Measurements from ENCODE around the gene JAZF1. TPM values are rescaled to one million over a fixed set of nuclear protein-coding genes. Genes with fewer than 3 reads are reported as not detected.
"Not testable (repeated sequence)": the region's sequence is repeated elsewhere in the genome, so short reads cannot be mapped to it uniquely, and the experiment has no call there.

The JAZF1 gene
- total and polyA plus RNA-seq, 2 of the 4 experiments (the other 2 are of a cell fraction) = 8.4 to 10.5 TPM

- H3K9ac ChIP-seq (ENCODE audit: low read depth, low read length) = no peak overlapping the region
- H3K27ac ChIP-seq (ENCODE audit: insufficient read depth, low read length) = no peak overlapping the region
- H2BK20ac ChIP-seq (ENCODE audit: low read depth, low read length) = no peak overlapping the region
- POLR2A ChIA-PET (ENCODE audit: unreplicated experiment) = no interaction called here
- no peak overlapping the region for H2AFZ ChIP-seq (replicated peaks; ENCODE audit: low read length, poor library complexity)
- ATAC-seq (ENCODE audit: low read depth) (no peak), DNase-seq (no peak)
- intact Hi-C loops (cut with micrococcal nuclease) = no loop called here
- no peak overlapping the region for H3K18ac ChIP-seq (ENCODE audit: low read depth, low read length)
- H3K56ac ChIP-seq (ENCODE audit: extremely low read depth, insufficient read depth, low read length) = no peak overlapping the region
- H2BK5ac ChIP-seq (ENCODE audit: low read depth, low read length, poor library complexity, severe bottlenecking) = no peak overlapping the region
- CTCF ChIA-PET = no interaction called here
- H3K36me3 ChIP-seq (ENCODE audit: control insufficient read depth, insufficient read depth, low read length) = 0 out of 2 replicates have a peak, but pooled peaks cover 2% of the 10 kb centered on the region
- H4K91ac ChIP-seq (ENCODE audit: insufficient read depth, low read depth, low read length) = no peak overlapping the region
- no peak overlapping the region for H2AK9ac ChIP-seq (replicated peaks; ENCODE audit: low read depth, low read length, poor library complexity)
- H3K27me3 ChIP-seq (ENCODE audit: control insufficient read depth, insufficient read depth, low read length) = no peaks in the 10 kb centered on the region
- H3K4me3 ChIP-seq (ENCODE audit: insufficient read depth, low read depth, low read length) = no peak overlapping the region
- no peak overlapping the region for H2BK120ac ChIP-seq (ENCODE audit: low read depth, low read length)
- peaks cover 20% of the 10 kb centered on the region; the same call in 1 of the 2 replicates for H4K20me1 ChIP-seq (ENCODE audit: insufficient read depth, low read length)
- H3K4me2 ChIP-seq (ENCODE audit: low read depth, low read length) = no peak overlapping the region
- no peaks in the 10 kb centered on the region for H3K9me3 ChIP-seq (ENCODE audit: control insufficient read depth, insufficient read depth, low read length)
- H2BK15ac ChIP-seq (ENCODE audit: low read depth, low read length) = no peak overlapping the region
- TF ChIP-seq MAFK (IDR thresholded peaks at IDR 0.05; ENCODE audit: low read depth, low read length) (peak; percentile 39), BHLHE40 (IDR thresholded peaks at IDR 0.05; ENCODE audit: low read depth, low read length) (no peak)
- WGBS, 2 experiments (ENCODE audit: extremely low coverage in 2 of 2, insufficient read length in 1 of 2) = no CpG with 5 or more reads among the region's 4 CpGs
- no peak overlapping the region for H4K5ac ChIP-seq (ENCODE audit: low read depth, low read length)
- H4K8ac ChIP-seq (ENCODE audit: low read depth in 2 of 2, low read length in 2 of 2) = no peak overlapping the region
- no TSS peak for BruUV-seq (replicated peaks)
- H3K4me1 ChIP-seq (ENCODE audit: control insufficient read depth, insufficient read depth, low read length) = peaks cover 13% of the 10 kb centered on the region
- H3K79me1 ChIP-seq (ENCODE audit: low read depth in 1 of 2, low read length in 2 of 2) = peaks cover 13 to 52% of the 10 kb centered on the region in 2 experiments
- dilution Hi-C loops (cut with HindIII; ENCODE audit: low sequenced_read_pairs, unreplicated experiment) = no loop called here
- in situ Hi-C loops (cut with MboI; ENCODE audit: low sequenced_read_pairs) = loop anchor here (25.0 kb wide), 1 partner anchor 228 kb away; no protein-coding TSS in a partner anchor
- H3K23ac ChIP-seq (ENCODE audit: low read depth, low read length) = no peak overlapping the region
- H3K4ac ChIP-seq (ENCODE audit: low read depth, low read length) = no peak overlapping the region
- peaks cover 6% of the 10 kb centered on the region for H3K9me1 ChIP-seq (ENCODE audit: insufficient read depth, low read length)
- no peak overlapping the region for H2AK5ac ChIP-seq (ENCODE audit: low read depth, low read length)
- H3K14ac ChIP-seq (replicated peaks; ENCODE audit: low read depth, low read length) = no peak overlapping the region
Observed at GRCh38 chr7:28015169-28015568, 165.4 kb downstream of the JAZF1 start.

DNA sequence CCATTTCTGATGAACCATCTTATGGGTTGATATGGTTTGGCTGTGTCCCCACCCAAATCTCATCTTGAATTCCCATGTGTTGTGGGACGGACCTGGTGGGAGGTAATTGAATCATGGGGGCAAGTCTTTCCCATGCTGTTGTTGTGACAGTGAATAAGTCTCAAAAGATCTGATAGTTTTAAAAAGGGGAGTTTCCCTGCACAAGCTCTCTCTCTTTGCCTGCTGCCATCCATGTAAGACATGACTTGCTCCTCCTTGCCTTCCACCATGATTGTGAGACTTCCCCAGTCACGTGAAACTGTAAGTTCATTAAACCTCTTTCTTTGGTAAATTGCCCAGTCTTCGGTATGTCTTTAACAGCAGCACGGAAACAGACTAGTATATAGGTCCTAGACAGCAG lies 166.3 kb downstream of the JAZF1 start:
- in situ Hi-C loops (cut with MboI; ENCODE audit: low sequenced_read_pairs) = loop anchor here (25.0 kb wide), 1 partner anchor 227 kb away; no protein-coding TSS in a partner anchor
- H2AK9ac ChIP-seq (replicated peaks; ENCODE audit: low read depth, low read length, poor library complexity); H3K9ac ChIP-seq (ENCODE audit: low read depth, low read length); H2AK5ac ChIP-seq (ENCODE audit: low read depth, low read length); H3K4me3 ChIP-seq (ENCODE audit: insufficient read depth, low read depth, low read length); H2BK5ac ChIP-seq (ENCODE audit: low read depth, low read length, poor library complexity, severe bottlenecking); intact Hi-C loops (cut with micrococcal nuclease); ATAC-seq (ENCODE audit: low read depth); H3K14ac ChIP-seq (replicated peaks; ENCODE audit: low read depth, low read length); POLR2A ChIA-PET (ENCODE audit: unreplicated experiment); H4K5ac ChIP-seq (ENCODE audit: low read depth, low read length); H3K9me3 ChIP-seq (ENCODE audit: control insufficient read depth, insufficient read depth, low read length); DNase-seq; H3K27ac ChIP-seq (ENCODE audit: insufficient read depth, low read length); H3K4ac ChIP-seq (ENCODE audit: low read depth, low read length); H2AFZ ChIP-seq (replicated peaks; ENCODE audit: low read length, poor library complexity); H3K36me3 ChIP-seq (ENCODE audit: control insufficient read depth, insufficient read depth, low read length); H3K18ac ChIP-seq (ENCODE audit: low read depth, low read length); H3K23ac ChIP-seq (ENCODE audit: low read depth, low read length); H2BK120ac ChIP-seq (ENCODE audit: low read depth, low read length); H3K56ac ChIP-seq (ENCODE audit: extremely low read depth, insufficient read depth, low read length); H3K9me1 ChIP-seq (ENCODE audit: insufficient read depth, low read length); H3K27me3 ChIP-seq (ENCODE audit: control insufficient read depth, insufficient read depth, low read length); BruUV-seq (replicated peaks); H3K4me2 ChIP-seq (ENCODE audit: low read depth, low read length); H4K8ac ChIP-seq (ENCODE audit: low read depth in 2 of 2, low read length in 2 of 2); dilution Hi-C loops (cut with HindIII; ENCODE audit: low sequenced_read_pairs, unreplicated experiment); H2BK20ac ChIP-seq (ENCODE audit: low read depth, low read length); H4K91ac ChIP-seq (ENCODE audit: insufficient read depth, low read depth, low read length); H2BK15ac ChIP-seq (ENCODE audit: low read depth, low read length): not testable (repeated sequence)
- WGBS, 2 experiments (ENCODE audit: extremely low coverage in 2 of 2, insufficient read length in 1 of 2) = no CpG with 5 or more reads among the region's 4 CpGs
- Histone ChIP-seq H3K4me1 (ENCODE audit: control insufficient read depth, insufficient read depth, low read length) (peaks cover 13% of the 10 kb centered on the region), H3K79me1 (ENCODE audit: low read depth in 1 of 2, low read length in 2 of 2) (peaks cover 9 to 48% of the 10 kb centered on the region in 2 experiments), H4K20me1 (ENCODE audit: insufficient read depth, low read length) (peaks cover 15% of the 10 kb centered on the region; the same call in 1 of the 2 replicates)
- CTCF ChIA-PET = interaction anchor here (0.6 to 1.0 kb wide), 2 partner anchors 17 to 981 kb away, joined by 3 to 4 read pairs; no protein-coding TSS in a partner anchor

Data from IMR-90 (cell line).